Keratinocyte (primary cell): ENCODE measurements around the gene FER1L5.

Experiments used
- EZH2 ChIP-seq: IDR thresholded peaks from one replicate; pipeline ENCODE4 v1.6.1; 2012; ENCODE audit warnings: inconsistent platforms, mild to moderate bottlenecking, low read length, moderate library complexity
- TF ChIP-seq, protein P1 (sequence below), 3 experiments: IDR thresholded peaks in 1 of 3; conservative IDR thresholded peaks in 1 of 3; optimal IDR thresholded peaks in 1 of 3; 2 replicates in 2 of 3; 3 replicates in 1 of 3; pipeline versions ENCODE3 to v1.5.1; 2011; ENCODE audit warnings: low read length in 3 of 3, mild to moderate bottlenecking in 3 of 3, moderate library complexity in 2 of 3, control low read depth in 1 of 3, inconsistent platforms in 1 of 3; ENCODE audit not compliant: insufficient read depth in 2 of 3; ENCODE audit errors: extremely low read depth in 1 of 3

DNA sequence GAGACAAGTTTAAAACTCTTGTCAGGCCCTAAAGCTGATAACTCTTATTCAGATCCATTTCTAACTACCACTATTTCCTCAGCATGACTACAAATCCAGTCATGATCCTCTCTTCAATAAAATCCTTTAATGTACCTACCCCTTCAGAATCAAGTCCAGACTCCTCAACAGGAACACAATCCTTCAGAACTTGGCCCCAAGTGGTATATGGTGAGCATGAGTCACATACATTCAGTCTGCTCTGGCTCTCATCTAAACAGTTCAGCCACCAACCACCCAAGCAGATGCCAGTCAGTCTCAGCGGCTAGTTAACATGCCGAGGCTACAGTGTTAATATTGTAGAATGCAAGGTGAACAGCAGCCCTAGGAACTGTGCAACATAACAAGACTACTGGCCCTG is 87.6 kb downstream of the FER1L5 start:
- TF ChIP-seq, protein P1, sequence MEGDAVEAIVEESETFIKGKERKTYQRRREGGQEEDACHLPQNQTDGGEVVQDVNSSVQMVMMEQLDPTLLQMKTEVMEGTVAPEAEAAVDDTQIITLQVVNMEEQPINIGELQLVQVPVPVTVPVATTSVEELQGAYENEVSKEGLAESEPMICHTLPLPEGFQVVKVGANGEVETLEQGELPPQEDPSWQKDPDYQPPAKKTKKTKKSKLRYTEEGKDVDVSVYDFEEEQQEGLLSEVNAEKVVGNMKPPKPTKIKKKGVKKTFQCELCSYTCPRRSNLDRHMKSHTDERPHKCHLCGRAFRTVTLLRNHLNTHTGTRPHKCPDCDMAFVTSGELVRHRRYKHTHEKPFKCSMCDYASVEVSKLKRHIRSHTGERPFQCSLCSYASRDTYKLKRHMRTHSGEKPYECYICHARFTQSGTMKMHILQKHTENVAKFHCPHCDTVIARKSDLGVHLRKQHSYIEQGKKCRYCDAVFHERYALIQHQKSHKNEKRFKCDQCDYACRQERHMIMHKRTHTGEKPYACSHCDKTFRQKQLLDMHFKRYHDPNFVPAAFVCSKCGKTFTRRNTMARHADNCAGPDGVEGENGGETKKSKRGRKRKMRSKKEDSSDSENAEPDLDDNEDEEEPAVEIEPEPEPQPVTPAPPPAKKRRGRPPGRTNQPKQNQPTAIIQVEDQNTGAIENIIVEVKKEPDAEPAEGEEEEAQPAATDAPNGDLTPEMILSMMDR (optimal IDR thresholded peaks at IDR 0.05 in 1 of 3, IDR thresholded peaks at IDR 0.05 in 1 of 3, conservative IDR thresholded peaks at IDR 0.05 in 1 of 3; ENCODE audit: extremely low read depth in 1 of 3, insufficient read depth in 2 of 3, low read length in 3 of 3): no peak
- no peak for TF ChIP-seq EZH2
